Measurements from ENCODE around the gene ARHGAP42. TPM values are rescaled to one million over a fixed set of nuclear protein-coding genes. Genes with fewer than 3 reads are reported as not detected.
A peak's percentile ranks its signal among the peaks of the same experiment; 100 is the strongest.

Gene ARHGAP42
- total RNA-seq, 4 donors from 2014 or later, result 21.8 to 55.7 (median 35.9) TPM

- 70 to 85% methylated on average over 7 of the region's 7 CpGs for WGBS, 2 donors
- Histone ChIP-seq H3K36me3 (no peaks in the 10 kb centered on the region), H3K9me3 (no peaks in the 10 kb centered on the region), H3K4me1 (peaks cover 0 to 4% of the 10 kb centered on the region in 2 donors), H3K4me3 (replicated peaks in 1 of 3) (no peak overlapping the region), H3K27ac (no peak overlapping the region), H3K27me3 (no peaks in the 10 kb centered on the region)
- intact Hi-C loops (cut with DNase I), result no loop called here
- TF ChIP-seq CTCF (IDR thresholded peaks at IDR 0.05), result no peak
- no peak for TF ChIP-seq POLR2A (IDR thresholded peaks at IDR 0.05)
- peak in 1 of 2 donors; percentile 2 for DNase-seq
These were observed 215.5 kb downstream of the ARHGAP42 start for GRCh38 chr11:100902454-100903141.

GRCh38 chr11:100903284-100903683 is 216.2 kb downstream of the ARHGAP42 start:
- Histone ChIP-seq H3K4me3 (replicated peaks in 1 of 3) (no peak overlapping the region), H3K4me1 (peaks cover 0 to 4% of the 10 kb centered on the region in 2 donors), H3K27ac (no peak overlapping the region), H3K27me3 (no peaks in the 10 kb centered on the region), H3K9me3 (no peaks in the 10 kb centered on the region), H3K36me3 (no peaks in the 10 kb centered on the region)
- no peak for TF ChIP-seq POLR2A (IDR thresholded peaks at IDR 0.05)
- TF ChIP-seq CTCF (IDR thresholded peaks at IDR 0.05), result no peak
- intact Hi-C loops (cut with DNase I), result no loop called here
- WGBS, 2 donors, result 81 to 83% methylated on average over 1 of the region's 1 CpG
- no peak for DNase-seq

GRCh38 chr11:100905684-100906083 is 218.6 kb downstream of the ARHGAP42 start:
- Histone ChIP-seq H3K4me3 (replicated peaks in 1 of 3) (no peak overlapping the region), H3K4me1 (peaks cover 0 to 4% of the 10 kb centered on the region in 2 donors), H3K27ac (no peak overlapping the region), H3K36me3 (no peaks in the 10 kb centered on the region), H3K27me3 (no peaks in the 10 kb centered on the region), H3K9me3 (no peaks in the 10 kb centered on the region)
- 93 to 96% methylated on average over 13 of the region's 13 CpGs for WGBS, 2 donors
- intact Hi-C loops (cut with DNase I), result no loop called here
- no peak for DNase-seq
- no peak for TF ChIP-seq CTCF (IDR thresholded peaks at IDR 0.05)
- no peak for TF ChIP-seq POLR2A (IDR thresholded peaks at IDR 0.05)

GRCh38 chr11:100908746-100909145 is 221.7 kb downstream of the ARHGAP42 start:
- H3K27ac ChIP-seq, result no peak overlapping the region
- intact Hi-C loops (cut with DNase I), result no loop called here
- 87 to 94% methylated on average over 2 of the region's 2 CpGs for WGBS, 2 donors
- DNase-seq, result no peak
- H3K9me3 ChIP-seq, result no peaks in the 10 kb centered on the region
- no peaks in the 10 kb centered on the region for H3K27me3 ChIP-seq
- no peak overlapping the region for H3K4me3 ChIP-seq (replicated peaks in 1 of 3)
- no peaks in the 10 kb centered on the region for H3K4me1 ChIP-seq
- H3K36me3 ChIP-seq, result no peaks in the 10 kb centered on the region
- TF ChIP-seq POLR2A (IDR thresholded peaks at IDR 0.05) (no peak), CTCF (IDR thresholded peaks at IDR 0.05) (no peak)

- TF ChIP-seq CTCF (IDR thresholded peaks at IDR 0.05), result no peak
- no peak for TF ChIP-seq POLR2A (IDR thresholded peaks at IDR 0.05)
- WGBS, 2 donors, result 93 to 94% methylated on average over 1 of the region's 1 CpG
- DNase-seq, result no peak
These were observed 223.7 kb downstream of the ARHGAP42 start for GRCh38 chr11:100910808-100911207.

More at GRCh38 chr11:100910808-100911207, 223.7 kb downstream of the ARHGAP42 start:
- Histone ChIP-seq H3K27me3 (no peaks in the 10 kb centered on the region), H3K4me1 (no peaks in the 10 kb centered on the region), H3K27ac (no peak overlapping the region), H3K9me3 (no peaks in the 10 kb centered on the region), H3K36me3 (no peaks in the 10 kb centered on the region), H3K4me3 (replicated peaks in 1 of 3) (no peak overlapping the region)
- intact Hi-C loops (cut with DNase I), result no loop called here
